ENCODE measurements around the gene ATP2B2.

GRCh38 chr3:10331320-10331719 lies 174.1 kb downstream of the ATP2B2 start:
- TF ChIP-seq ATF3 (IDR thresholded peaks at IDR 0.05), result no peak
- TF ChIP-seq ATF3 (CRISPR knock-in tag; conservative IDR thresholded peaks at IDR 0.05), result no peak
- no peak for TF ChIP-seq POLR2A (conservative IDR thresholded peaks at IDR 0.05)
- no peak for TF ChIP-seq MAX (CRISPR knock-in tag; IDR thresholded peaks at IDR 0.05)
- TF ChIP-seq NFYB (IDR thresholded peaks at IDR 0.05; ENCODE audit: extremely low read depth, insufficient read length), result no peak
